Dedifferentiated amniotic fluid mesenchymal stem cell (primary cell): ENCODE measurements around the gene CYP2U1.
A peak's percentile ranks its signal among the peaks of the same experiment; 100 is the strongest.
"Not testable (repeated sequence)": the region's sequence is repeated elsewhere in the genome, so short reads cannot be mapped to it uniquely, and the experiment has no call there.

Experiments used
- DNase-seq: peaks from one replicate; pipeline ENCODE4 v3.0.0-alpha.2; 2016; ENCODE audit errors: extremely low spot score

CYP2U1 gene

GRCh38 chr4:107930821-107931774 lies at the start of gene CYP2U1:
TSS of gene CYP2U1 (plus strand) at chr4:107931549. CDS start at chr4:107931644, 95 bp downstream.
- DNase-seq = peak; percentile 58

DNA sequence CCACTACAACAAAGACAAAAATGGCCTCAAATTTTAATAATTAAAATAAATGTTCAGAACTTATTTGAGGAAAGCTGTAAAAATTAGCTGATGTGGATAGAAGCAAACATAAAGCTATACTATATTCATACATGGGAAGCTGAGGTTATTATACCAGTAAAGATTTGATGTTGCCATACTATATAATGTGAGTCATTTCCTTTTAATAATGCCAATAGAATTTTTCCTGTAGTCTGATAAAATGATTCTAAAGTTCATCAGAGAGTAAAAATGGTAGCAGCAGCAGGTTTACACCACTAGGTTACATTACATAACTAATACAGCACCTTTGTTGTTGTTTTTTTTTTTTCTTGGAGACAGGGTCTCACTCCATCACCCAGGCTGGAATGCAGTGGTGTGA lies 45.5 kb upstream of the CYP2U1 start:
- no peak for DNase-seq

GRCh38 chr4:107888237-107888636 lies 43.1 kb upstream of the CYP2U1 start:
- no peak for DNase-seq

DNA sequence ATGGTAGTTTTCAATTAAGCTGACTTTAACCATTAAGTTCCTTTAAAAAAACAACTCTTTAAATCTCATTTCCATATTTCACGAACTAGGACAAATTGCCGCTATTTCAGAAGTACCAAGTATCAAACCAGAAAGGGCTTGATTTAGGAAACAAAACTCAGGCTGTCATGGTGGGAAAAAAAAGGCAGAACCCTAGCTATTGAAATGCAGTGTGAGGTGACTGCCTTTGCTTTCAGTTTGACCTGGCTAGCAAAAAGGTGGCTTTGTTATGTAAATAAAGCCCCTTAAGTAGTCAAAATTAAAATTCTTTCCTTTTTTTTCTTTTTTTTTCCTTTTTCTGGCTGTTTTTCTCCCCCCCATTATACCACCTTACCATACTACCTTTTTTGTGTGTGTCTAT lies 40.6 kb upstream of the CYP2U1 start:
- no peak for DNase-seq

- DNase-seq = no peak
Observed at GRCh38 chr4:107891299-107891698, 40.0 kb upstream of the CYP2U1 start.

GRCh38 chr4:107893171-107894137 lies 37.9 kb upstream of the CYP2U1 start:
- DNase-seq = no peak

GRCh38 chr4:107894138-107894603 lies 37.2 kb upstream of the CYP2U1 start:
- DNase-seq = no peak

- DNase-seq = peak; percentile 91
Observed at GRCh38 chr4:107896158-107896645, 35.1 kb upstream of the CYP2U1 start.

DNA sequence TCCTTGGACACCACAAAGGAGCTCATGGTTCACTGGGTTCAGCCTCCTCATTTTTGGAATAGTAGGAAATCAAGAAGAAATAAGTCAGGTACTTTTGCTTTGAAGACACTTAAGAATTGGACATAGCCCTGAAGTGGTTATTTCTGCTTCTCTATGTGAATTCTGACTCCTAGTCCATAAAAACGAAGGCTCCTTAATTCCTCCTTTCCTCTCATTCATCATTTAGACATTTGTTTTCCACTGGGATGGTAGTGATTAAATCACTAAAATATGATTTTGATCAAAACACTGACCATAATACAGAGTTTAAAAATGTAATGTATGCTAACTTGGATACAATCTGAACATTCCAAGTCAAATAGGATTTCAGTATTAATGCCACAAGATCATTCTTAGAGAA lies 34.7 kb upstream of the CYP2U1 start:
- no peak for DNase-seq

- DNase-seq = no peak
Observed at GRCh38 chr4:107897823-107898222, 33.5 kb upstream of the CYP2U1 start.

- DNase-seq = no peak
Observed at GRCh38 chr4:107900067-107900466, 31.3 kb upstream of the CYP2U1 start.

- no peak for DNase-seq
Observed at GRCh38 chr4:107900508-107900907, 30.8 kb upstream of the CYP2U1 start.

GRCh38 chr4:107901213-107901934 lies 30.0 kb upstream of the CYP2U1 start:
- no peak for DNase-seq

GRCh38 chr4:107902715-107903114 lies 28.6 kb upstream of the CYP2U1 start:
- no peak for DNase-seq

- not testable (repeated sequence) for DNase-seq
Observed at GRCh38 chr4:107905082-107905481, 26.3 kb upstream of the CYP2U1 start.

DNA sequence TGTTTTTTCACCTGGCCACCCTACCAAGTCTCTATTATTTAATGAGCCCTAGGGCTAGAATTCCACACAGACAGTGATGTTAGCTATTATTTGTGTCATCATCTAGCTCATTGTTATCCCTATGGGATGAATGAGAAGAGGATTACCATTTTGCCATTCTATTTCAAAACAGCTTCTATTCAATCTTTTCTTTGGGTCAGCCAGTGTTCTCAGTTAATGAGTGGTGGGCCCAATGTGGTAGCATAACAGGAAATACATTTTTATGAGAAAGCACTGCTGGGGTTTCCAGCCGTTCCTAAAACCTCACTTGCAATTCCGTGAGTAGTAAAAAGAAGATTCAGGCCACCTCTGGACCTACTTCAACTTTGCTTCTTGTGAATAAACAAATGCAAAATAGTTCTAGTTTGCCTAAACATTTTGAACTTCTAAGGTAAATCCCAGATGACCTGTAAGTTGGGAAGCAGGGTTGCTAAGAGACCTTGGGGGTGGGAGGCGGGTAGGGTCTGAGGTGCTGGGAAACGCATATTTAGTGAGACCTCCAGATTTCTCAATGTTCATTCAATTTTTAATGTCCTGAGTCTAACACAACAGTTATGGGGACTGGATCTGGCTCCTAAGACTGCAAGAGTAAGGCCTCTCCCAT lies 24.8 kb upstream of the CYP2U1 start:
- DNase-seq = no peak

DNA sequence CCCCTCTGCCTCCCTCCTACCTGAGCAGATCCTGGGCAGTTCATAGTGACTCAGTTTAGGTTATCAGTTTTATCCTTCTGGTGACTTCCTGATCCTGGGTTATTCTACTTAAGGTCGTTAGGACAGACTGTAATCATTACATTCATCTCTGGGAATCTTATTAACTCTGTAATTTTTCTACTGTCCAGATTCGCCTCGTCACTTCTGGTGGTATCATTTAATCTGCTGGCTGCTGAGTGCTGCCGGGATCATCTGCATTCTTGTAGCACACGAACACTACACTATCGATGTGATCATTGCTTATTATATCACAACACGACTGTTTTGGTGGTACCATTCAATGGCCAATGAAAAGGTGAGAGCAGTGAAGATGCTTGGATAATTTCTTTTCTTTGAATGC lies 23.0 kb upstream of the CYP2U1 start:
- no peak for DNase-seq

DNA sequence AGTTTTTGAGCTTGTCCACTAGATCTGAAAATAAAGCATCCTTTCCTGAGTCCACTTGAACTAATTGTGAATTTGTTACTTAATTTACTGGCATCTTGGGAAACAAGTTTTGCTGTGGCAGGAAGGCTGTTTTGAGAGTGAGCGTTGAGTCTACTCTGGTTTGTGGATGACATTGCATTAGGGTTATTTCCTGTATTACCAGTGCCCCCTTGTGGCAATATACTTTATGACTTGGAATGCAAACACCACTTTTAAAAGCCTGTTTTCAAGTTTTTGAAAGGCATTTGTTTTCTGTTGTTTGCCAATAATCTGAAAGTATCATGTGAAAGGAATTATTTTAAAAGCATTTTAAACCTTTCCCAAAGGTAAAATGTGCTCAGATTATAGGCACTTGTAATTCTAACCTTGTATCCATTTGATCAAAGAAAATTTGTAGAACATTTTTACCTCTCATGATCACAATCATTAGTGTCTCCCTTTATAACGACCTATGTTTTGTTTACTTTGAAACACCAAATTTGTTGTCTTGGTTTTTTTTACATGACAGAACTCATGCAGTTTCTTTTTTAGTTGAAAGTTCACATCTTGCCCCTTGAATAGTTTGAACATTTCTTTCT lies 18.0 kb upstream of the CYP2U1 start:
- DNase-seq = peak; percentile 83

- DNase-seq = no peak
Observed at GRCh38 chr4:107915220-107915619, 16.1 kb upstream of the CYP2U1 start.

DNA sequence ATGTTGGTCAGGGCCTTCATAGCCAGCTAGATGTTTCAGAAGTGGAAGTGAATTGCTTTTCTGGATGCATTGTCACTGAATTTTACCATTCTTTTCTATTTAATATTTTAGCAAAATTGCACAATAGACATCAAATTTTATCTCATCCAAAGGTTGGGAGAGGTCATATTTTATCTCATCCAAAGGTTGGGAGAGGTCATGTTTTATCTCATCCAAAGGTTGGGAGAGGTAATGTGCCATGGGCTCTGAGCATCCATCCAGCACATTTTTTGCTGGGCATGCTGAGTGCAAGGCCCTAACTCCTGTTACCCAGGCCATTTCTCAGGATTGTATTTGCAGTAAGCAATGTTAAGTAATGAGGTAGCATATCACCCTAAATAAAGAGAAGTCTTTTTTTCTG lies 14.7 kb upstream of the CYP2U1 start:
- no peak for DNase-seq
